Measurements from ENCODE around the gene SMPDL3B.
"Not testable (repeated sequence)": the region's sequence is repeated elsewhere in the genome, so short reads cannot be mapped to it uniquely, and the experiment has no call there.

DNA sequence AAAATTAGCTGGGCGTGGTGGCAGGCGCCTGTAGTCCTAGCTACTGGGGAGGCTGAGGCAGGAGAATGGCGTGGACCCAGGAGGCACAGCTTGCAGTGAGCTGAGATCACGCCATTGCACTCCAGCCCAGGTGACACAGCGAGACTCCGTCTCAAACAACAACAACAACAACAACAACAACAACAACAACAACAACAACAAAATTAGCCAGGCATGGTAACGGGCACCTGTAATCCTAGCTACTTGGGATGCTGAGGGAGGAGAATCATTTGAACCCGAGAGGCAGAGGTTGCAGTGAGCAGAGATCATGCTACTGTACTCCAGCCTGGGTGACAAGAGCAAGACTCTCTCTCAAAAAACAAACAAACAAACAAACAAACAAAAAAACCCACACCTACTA, 68.3 kb downstream of the SMPDL3B start:
- TF ChIP-seq POLR2A (IDR thresholded peaks at IDR 0.05) = not testable (repeated sequence)
- TF ChIP-seq, protein P1, sequence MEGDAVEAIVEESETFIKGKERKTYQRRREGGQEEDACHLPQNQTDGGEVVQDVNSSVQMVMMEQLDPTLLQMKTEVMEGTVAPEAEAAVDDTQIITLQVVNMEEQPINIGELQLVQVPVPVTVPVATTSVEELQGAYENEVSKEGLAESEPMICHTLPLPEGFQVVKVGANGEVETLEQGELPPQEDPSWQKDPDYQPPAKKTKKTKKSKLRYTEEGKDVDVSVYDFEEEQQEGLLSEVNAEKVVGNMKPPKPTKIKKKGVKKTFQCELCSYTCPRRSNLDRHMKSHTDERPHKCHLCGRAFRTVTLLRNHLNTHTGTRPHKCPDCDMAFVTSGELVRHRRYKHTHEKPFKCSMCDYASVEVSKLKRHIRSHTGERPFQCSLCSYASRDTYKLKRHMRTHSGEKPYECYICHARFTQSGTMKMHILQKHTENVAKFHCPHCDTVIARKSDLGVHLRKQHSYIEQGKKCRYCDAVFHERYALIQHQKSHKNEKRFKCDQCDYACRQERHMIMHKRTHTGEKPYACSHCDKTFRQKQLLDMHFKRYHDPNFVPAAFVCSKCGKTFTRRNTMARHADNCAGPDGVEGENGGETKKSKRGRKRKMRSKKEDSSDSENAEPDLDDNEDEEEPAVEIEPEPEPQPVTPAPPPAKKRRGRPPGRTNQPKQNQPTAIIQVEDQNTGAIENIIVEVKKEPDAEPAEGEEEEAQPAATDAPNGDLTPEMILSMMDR (IDR thresholded peaks at IDR 0.05) = not testable (repeated sequence)

All from adrenal gland (tissue), 5 donors.